AG08395 (cell line): ENCODE measurements around the gene KIF18A.

ENCODE experiments used
- DNase-seq: peaks from one replicate; pipeline ENCODE4 v3.0.0; 2012; ENCODE audit warnings: mixed read lengths, low spot score

The KIF18A gene

GRCh38 chr11:28043930-28044709 is 63.8 kb downstream of the KIF18A start:
- no peak for DNase-seq

- no peak for DNase-seq
Observed at GRCh38 chr11:28040384-28040783, 67.6 kb downstream of the KIF18A start.

GRCh38 chr11:28038775-28039174 is 69.2 kb downstream of the KIF18A start:
- no peak for DNase-seq

- no peak for DNase-seq
Observed at GRCh38 chr11:28026634-28027290, 81.2 kb downstream of the KIF18A start.

GRCh38 chr11:28017816-28018215 is 90.1 kb downstream of the KIF18A start:
- DNase-seq = peak; percentile 10

- no peak for DNase-seq
Observed at GRCh38 chr11:28011813-28012212, 96.1 kb downstream of the KIF18A start.

- DNase-seq = no peak
Observed at GRCh38 chr11:28009996-28010395, 98.0 kb downstream of the KIF18A start.

GRCh38 chr11:28009388-28009787 is 98.6 kb downstream of the KIF18A start:
- DNase-seq = peak; percentile 49

GRCh38 chr11:28003615-28004014 is 104.3 kb downstream of the KIF18A start:
- DNase-seq = no peak

GRCh38 chr11:27998552-27998951 is 109.4 kb downstream of the KIF18A start:
- DNase-seq = no peak

GRCh38 chr11:27997344-27997743 is 110.6 kb downstream of the KIF18A start:
- no peak for DNase-seq

- DNase-seq = no peak
Observed at GRCh38 chr11:27996066-27996465, 111.9 kb downstream of the KIF18A start.

- no peak for DNase-seq
Observed at GRCh38 chr11:27995083-27995482, 112.9 kb downstream of the KIF18A start.

GRCh38 chr11:27991736-27992135 is 116.2 kb downstream of the KIF18A start:
- DNase-seq = no peak

GRCh38 chr11:27977527-27977926 is 130.4 kb downstream of the KIF18A start:
- DNase-seq = no peak

- DNase-seq = no peak
Observed at GRCh38 chr11:27977031-27977430, 130.9 kb downstream of the KIF18A start.

- DNase-seq = no peak
Observed at GRCh38 chr11:27976262-27976661, 131.7 kb downstream of the KIF18A start.

GRCh38 chr11:27973851-27974536 is 134.0 kb downstream of the KIF18A start:
- no peak for DNase-seq

- peak; percentile 11 for DNase-seq
Observed at GRCh38 chr11:27972522-27973170, 135.3 kb downstream of the KIF18A start.

GRCh38 chr11:27971171-27971570 is 136.8 kb downstream of the KIF18A start:
- peak; percentile 20 for DNase-seq
